Natural killer cell treated with Interleukin-12 subunit alpha and Interleukin-12 subunit beta and Interleukin-15 and Interleukin-18, amount 100 ng/mL, for 72 hours (primary cell): Measurements from ENCODE around the gene ASB7. TPM values are rescaled to one million over a fixed set of nuclear protein-coding genes. Genes with fewer than 3 reads are reported as not detected.
"Not testable (repeated sequence)": the region's sequence is repeated elsewhere in the genome, so short reads cannot be mapped to it uniquely, and the experiment has no call there.

Source experiments
- ATAC-seq, 2 donors: fragments of 150-1000 bp; cut with Tn5 transposase in 1 of 2; sonication (Bioruptor Pico), chemical (Tn5 transposase) in 1 of 2; 2 replicates each; pipeline ENCODE4 v1.10.0; 2021
- DNase-seq: peaks from one replicate; pipeline ENCODE4 v3.0.0; 2022; ENCODE audit warnings: low spot score
- H3K27ac Mint-ChIP-seq, 2 donors: 1 replicate in 1 of 2; 2 replicates in 1 of 2; pipeline ENCODE4 v1.8.0; 2022; ENCODE audit warnings: mixed read lengths in 2 of 2, mild to moderate bottlenecking in 1 of 2, moderate library complexity in 1 of 2
- H3K27me3 Mint-ChIP-seq, 2 donors: 1 replicate in 1 of 2; 2 replicates in 1 of 2; pipeline ENCODE4 v1.8.0; 2022; ENCODE audit warnings: mixed read lengths in 2 of 2
- H3K36me3 Mint-ChIP-seq: one replicate; pipeline ENCODE4 v1.8.0; 2022; ENCODE audit warnings: mixed read lengths
- H3K4me1 Mint-ChIP-seq, 2 donors: 1 replicate in 1 of 2; 2 replicates in 1 of 2; pipeline ENCODE4 v1.8.0; 2022; ENCODE audit warnings: low read depth in 2 of 2, mixed read lengths in 2 of 2, mild to moderate bottlenecking in 1 of 2
- H3K4me3 Mint-ChIP-seq: one replicate; pipeline ENCODE4 v1.8.0; 2022; ENCODE audit warnings: mixed read lengths
- H3K9me3 Mint-ChIP-seq: 2 replicates; pipeline ENCODE4 v1.8.0; 2022; ENCODE audit warnings: mixed read lengths
- total RNA-seq, 2 donors: library from RNA; stranded (reverse); gene quantifications; one replicate each; pipeline ENCODE4 v1.2.3, GENCODE V29; 2022

The ASB7 gene
- total RNA-seq, 2 donors from 2014 or later, result 18.9 to 19.2 TPM

- no peaks in the 10 kb centered on the region for H3K4me1 Mint-ChIP-seq
- H3K4me3 Mint-ChIP-seq, result no peak overlapping the region
- DNase-seq, result no peak
- no peak overlapping the region for H3K27ac Mint-ChIP-seq
- H3K9me3 Mint-ChIP-seq, result no peaks in the 10 kb centered on the region
- no peak for ATAC-seq
- H3K36me3 Mint-ChIP-seq, result peaks cover 6% of the 10 kb centered on the region
- H3K27me3 Mint-ChIP-seq, result peaks cover 0 to 2% of the 10 kb centered on the region in 2 donors
Observed at GRCh38 chr15:100670505-100671021, 68.2 kb downstream of the ASB7 start.

GRCh38 chr15:100671124-100671680, 68.8 kb downstream of the ASB7 start:
- Mint-ChIP-seq H3K27me3 (peaks cover 0 to 6% of the 10 kb centered on the region in 2 donors), H3K4me3 (no peak overlapping the region), H3K4me1 (no peaks in the 10 kb centered on the region), H3K36me3 (peaks cover 6% of the 10 kb centered on the region), H3K9me3 (no peaks in the 10 kb centered on the region), H3K27ac (no peak overlapping the region)
- ATAC-seq (no peak), DNase-seq (no peak)

GRCh38 chr15:100671858-100672543, 69.6 kb downstream of the ASB7 start:
- Mint-ChIP-seq H3K27me3 (peaks cover 5 to 14% of the 10 kb centered on the region in 2 donors), H3K4me3 (no peak overlapping the region), H3K36me3 (peaks cover 6% of the 10 kb centered on the region), H3K4me1 (no peaks in the 10 kb centered on the region), H3K9me3 (no peaks in the 10 kb centered on the region), H3K27ac (no peak overlapping the region)
- no peak for ATAC-seq
- DNase-seq, result no peak

- no peak for DNase-seq
- ATAC-seq, result no peak
- no peaks in the 10 kb centered on the region for H3K4me1 Mint-ChIP-seq
- no peak overlapping the region for H3K27ac Mint-ChIP-seq
- H3K4me3 Mint-ChIP-seq, result no peak overlapping the region
- H3K9me3 Mint-ChIP-seq, result no peaks in the 10 kb centered on the region
- peaks cover 7 to 23% of the 10 kb centered on the region in 2 donors for H3K27me3 Mint-ChIP-seq
- H3K36me3 Mint-ChIP-seq, result peaks cover 10% of the 10 kb centered on the region
Observed at GRCh38 chr15:100672959-100673358, 70.6 kb downstream of the ASB7 start.

GRCh38 chr15:100679151-100679550, 76.8 kb downstream of the ASB7 start:
- not testable (repeated sequence) for H3K36me3 Mint-ChIP-seq, DNase-seq, H3K4me1 Mint-ChIP-seq, H3K4me3 Mint-ChIP-seq, ATAC-seq, H3K9me3 Mint-ChIP-seq, H3K27ac Mint-ChIP-seq
- H3K27me3 Mint-ChIP-seq, result peaks cover 13 to 33% of the 10 kb centered on the region in 2 donors

- Mint-ChIP-seq H3K4me1 (peaks cover 0 to 7% of the 10 kb centered on the region in 2 donors), H3K27ac (no peak overlapping the region), H3K4me3 (no peak overlapping the region), H3K9me3 (no peaks in the 10 kb centered on the region), H3K36me3 (peaks cover 4% of the 10 kb centered on the region), H3K27me3 (peaks cover 13 to 32% of the 10 kb centered on the region in 2 donors)
- ATAC-seq (no peak), DNase-seq (no peak)
Observed at GRCh38 chr15:100680726-100681125, 78.3 kb downstream of the ASB7 start.

- Mint-ChIP-seq H3K27me3 (peaks cover 13 to 26% of the 10 kb centered on the region in 2 donors), H3K4me3 (no peak overlapping the region), H3K36me3 (peaks cover 4% of the 10 kb centered on the region), H3K27ac (no peak overlapping the region), H3K9me3 (no peaks in the 10 kb centered on the region), H3K4me1 (peaks cover 0 to 7% of the 10 kb centered on the region in 2 donors)
- no peak for DNase-seq
- no peak for ATAC-seq
Observed at GRCh38 chr15:100681335-100681746, 79.0 kb downstream of the ASB7 start.

GRCh38 chr15:100682468-100682867, 80.1 kb downstream of the ASB7 start:
- peaks cover 0 to 7% of the 10 kb centered on the region in 2 donors for H3K4me1 Mint-ChIP-seq
- DNase-seq, result no peak
- ATAC-seq, result no peak
- no peak overlapping the region for H3K4me3 Mint-ChIP-seq
- no peaks in the 10 kb centered on the region for H3K9me3 Mint-ChIP-seq
- H3K36me3 Mint-ChIP-seq, result peaks cover under 1% of the 10 kb centered on the region
- peaks cover 11 to 25% of the 10 kb centered on the region in 2 donors for H3K27me3 Mint-ChIP-seq
- H3K27ac Mint-ChIP-seq, result no peak overlapping the region

- ATAC-seq (no peak), DNase-seq (no peak)
- no peaks in the 10 kb centered on the region for H3K9me3 Mint-ChIP-seq
- H3K27me3 Mint-ChIP-seq, result peaks cover 12 to 21% of the 10 kb centered on the region in 2 donors
- no peak overlapping the region for H3K4me3 Mint-ChIP-seq
- no peak overlapping the region for H3K27ac Mint-ChIP-seq
- H3K4me1 Mint-ChIP-seq, result peaks cover 0 to 7% of the 10 kb centered on the region in 2 donors
- no peaks in the 10 kb centered on the region for H3K36me3 Mint-ChIP-seq
Observed at GRCh38 chr15:100683434-100683833, 81.0 kb downstream of the ASB7 start.

- H3K27ac Mint-ChIP-seq, result no peak overlapping the region
- DNase-seq (no peak), ATAC-seq (no peak)
- no peaks in the 10 kb centered on the region for H3K36me3 Mint-ChIP-seq
- H3K27me3 Mint-ChIP-seq, result peaks cover 12 to 20% of the 10 kb centered on the region in 2 donors
- H3K4me3 Mint-ChIP-seq, result no peak overlapping the region
- no peaks in the 10 kb centered on the region for H3K9me3 Mint-ChIP-seq
- H3K4me1 Mint-ChIP-seq, result peaks cover 0 to 7% of the 10 kb centered on the region in 2 donors
Observed at GRCh38 chr15:100684591-100684990, 82.2 kb downstream of the ASB7 start.

GRCh38 chr15:100686021-100686724, 83.8 kb downstream of the ASB7 start:
- no peaks in the 10 kb centered on the region for H3K36me3 Mint-ChIP-seq
- H3K4me1 Mint-ChIP-seq, result peaks cover 0 to 7% of the 10 kb centered on the region in 2 donors
- peaks cover 13 to 20% of the 10 kb centered on the region in 2 donors for H3K27me3 Mint-ChIP-seq
- H3K9me3 Mint-ChIP-seq, result no peaks in the 10 kb centered on the region
- no peak for DNase-seq
- no peak overlapping the region for H3K4me3 Mint-ChIP-seq
- no peak for ATAC-seq
- no peak overlapping the region for H3K27ac Mint-ChIP-seq

- DNase-seq (no peak), ATAC-seq (no peak)
- no peak overlapping the region for H3K27ac Mint-ChIP-seq
- H3K4me3 Mint-ChIP-seq, result no peak overlapping the region
- no peaks in the 10 kb centered on the region for H3K9me3 Mint-ChIP-seq
- peaks cover 13 to 15% of the 10 kb centered on the region in 2 donors for H3K27me3 Mint-ChIP-seq
- peaks cover 0 to 3% of the 10 kb centered on the region in 2 donors for H3K4me1 Mint-ChIP-seq
- no peaks in the 10 kb centered on the region for H3K36me3 Mint-ChIP-seq
Observed at GRCh38 chr15:100686725-100687473, 84.5 kb downstream of the ASB7 start.

- H3K27ac Mint-ChIP-seq, result no peak overlapping the region
Observed at GRCh38 chr15:100687582-100688141, 85.3 kb downstream of the ASB7 start.

More at GRCh38 chr15:100687582-100688141, 85.3 kb downstream of the ASB7 start:
- Mint-ChIP-seq H3K4me1 (no peaks in the 10 kb centered on the region), H3K27me3 (peaks cover 13 to 15% of the 10 kb centered on the region in 2 donors), H3K4me3 (no peak overlapping the region), H3K9me3 (no peaks in the 10 kb centered on the region), H3K36me3 (no peaks in the 10 kb centered on the region)
- DNase-seq, result no peak
- no peak for ATAC-seq
